RWPE2 (cell line): ENCODE data around the gene KIF11.
"Not testable (repeated sequence)": the region's sequence is repeated elsewhere in the genome, so short reads cannot be mapped to it uniquely, and the experiment has no call there.

Experiments used
- ATAC-seq: fragments of 200-7000 bp; cut with Tn5 transposase; 3 replicates; pipeline ENCODE4 v1.9.1; 2021; ENCODE audit warnings: low read depth
- DNase-seq: peaks from one replicate; pipeline ENCODE4 v3.0.0-alpha.2; 2020; ENCODE audit warnings: low spot score
- H3K27ac ChIP-seq: fragments of 450-650 bp; 2 replicates; pipeline ENCODE4 v1.5.1; 2017; ENCODE audit warnings: mild to moderate bottlenecking; ENCODE audit not compliant: poor library complexity, severe bottlenecking
- H3K27me3 ChIP-seq: fragments of 250-450 bp; sonication (Bioruptor Pico); 2 replicates; pipeline ENCODE4 v1.5.1; 2021; ENCODE audit warnings: mild to moderate bottlenecking, moderate library complexity; ENCODE audit not compliant: insufficient read depth, poor library complexity, severe bottlenecking
- H3K36me3 ChIP-seq: fragments of 250-450 bp; sonication (Bioruptor Pico); 2 replicates; pipeline ENCODE4 v1.5.1; 2020; ENCODE audit warnings: low read depth, mild to moderate bottlenecking, moderate library complexity
- H3K4me1 ChIP-seq: fragments of 250-450 bp; sonication (Bioruptor Pico); 2 replicates; pipeline ENCODE4 v1.5.1; 2021; ENCODE audit warnings: mild to moderate bottlenecking, moderate library complexity; ENCODE audit not compliant: insufficient read depth, poor library complexity, severe bottlenecking
- H3K4me3 ChIP-seq: fragments of 250-450 bp; sonication (Bioruptor Pico); 2 replicates; pipeline ENCODE4 v1.5.1; 2021; ENCODE audit warnings: mild to moderate bottlenecking, moderate library complexity; ENCODE audit not compliant: severe bottlenecking
- H3K9me3 ChIP-seq: fragments of 250-450 bp; sonication (Bioruptor Pico); 2 replicates; pipeline ENCODE4 v1.5.1; 2021; ENCODE audit warnings: mild to moderate bottlenecking, moderate library complexity; ENCODE audit not compliant: severe bottlenecking
- CTCF ChIP-seq: fragments of 450-650 bp; IDR thresholded peaks from one replicate; pipeline ENCODE4 v1.5.1; 2017; ENCODE audit warnings: mild to moderate bottlenecking, moderate library complexity; ENCODE audit not compliant: poor library complexity, severe bottlenecking

The KIF11 gene

GRCh38 chr10:92573798-92574547 is 19.0 kb upstream of the KIF11 start, which contains the start of gene IDE:
TSS of gene IDE (minus strand) at chr10:92574093. CDS start at chr10:92574019, 74 bp downstream.
- DNase-seq (peak; percentile 81), ATAC-seq (peak; percentile 72)
- peak within 1 kb of the TSS; percentile 79 for H3K4me3 ChIP-seq
- peaks cover 3% of the 10 kb centered on the region; the same call in 1 of the 2 replicates for H3K36me3 ChIP-seq
- H3K27ac ChIP-seq: peak within 1 kb of the TSS; percentile 80
- no peaks in the 10 kb centered on the region for H3K9me3 ChIP-seq
- H3K27me3 ChIP-seq: no peaks in the 10 kb centered on the region
- peak; percentile 95 for TF ChIP-seq CTCF
- H3K4me1 ChIP-seq: peaks cover 18% of the 10 kb centered on the region

GRCh38 chr10:92574548-92575261 is 18.2 kb upstream of the KIF11 start:
- no peaks in the 10 kb centered on the region for H3K9me3 ChIP-seq
- peak; percentile 7 for ATAC-seq
- no peaks in the 10 kb centered on the region for H3K27me3 ChIP-seq
- TF ChIP-seq CTCF: peak; percentile 77
- no peak for DNase-seq
- H3K36me3 ChIP-seq: peaks cover 1% of the 10 kb centered on the region; the same call in 1 of the 2 replicates
- peak overlapping the region; percentile 79 for H3K4me3 ChIP-seq
- peaks cover 17% of the 10 kb centered on the region for H3K4me1 ChIP-seq
- peak overlapping the region; percentile 80 for H3K27ac ChIP-seq

GRCh38 chr10:92575961-92576360 is 17.0 kb upstream of the KIF11 start:
- Histone ChIP-seq H3K4me3 (no peak overlapping the region), H3K27ac (peak overlapping the region; percentile 80), H3K9me3 (no peaks in the 10 kb centered on the region), H3K27me3 (no peaks in the 10 kb centered on the region), H3K4me1 (peaks cover 17% of the 10 kb centered on the region), H3K36me3 (no peaks in the 10 kb centered on the region; the same call in 1 of the 2 replicates)
- ATAC-seq (peak; percentile 25; the same call in 2 of the 3 replicates), DNase-seq (no peak)
- no peak for TF ChIP-seq CTCF

- peak; percentile 64; the same call in 1 of the 3 replicates for ATAC-seq
- not testable (repeated sequence) for H3K4me3 ChIP-seq, H3K9me3 ChIP-seq, H3K27me3 ChIP-seq, H3K36me3 ChIP-seq, H3K4me1 ChIP-seq, DNase-seq, H3K27ac ChIP-seq
Measured at GRCh38 chr10:92582347-92582746, 10.6 kb upstream of the KIF11 start.

GRCh38 chr10:92590623-92591549 is 2.0 kb upstream of the KIF11 start:
- Histone ChIP-seq H3K9me3 (no peaks in the 10 kb centered on the region), H3K27ac (peak overlapping the region; percentile 86), H3K4me3 (peak overlapping the region; percentile 75), H3K36me3 (peaks cover 3% of the 10 kb centered on the region; the same call in 1 of the 2 replicates), H3K27me3 (no peaks in the 10 kb centered on the region), H3K4me1 (peaks cover 10% of the 10 kb centered on the region)
- DNase-seq (no peak), ATAC-seq (peak; percentile 13)
- TF ChIP-seq CTCF: peak; percentile 27
